K562 (cell line): ENCODE data around the gene PIP5K1B. TPM values are rescaled to one million over a fixed set of nuclear protein-coding genes. Genes with fewer than 3 reads are reported as not detected.

Experiments used
- CTCF ChIP-seq, 3 experiments: IDR thresholded peaks in 2 of 3; conservative IDR thresholded peaks in 1 of 3; 2 replicates each; pipeline ENCODE4 v1.5.1; 2011 to 2012; ENCODE audit warnings: low read length in 3 of 3, mild to moderate bottlenecking in 3 of 3, control low read depth in 2 of 3, improper control_type of control experiment in 1 of 3, inconsistent platforms in 1 of 3, low read depth in 1 of 3, mixed read lengths in 1 of 3, moderate library complexity in 1 of 3; ENCODE audit not compliant: insufficient read depth in 2 of 3
- DDX20 ChIP-seq: fragments of 450-650 bp; IDR thresholded peaks from 2 replicates; pipeline ENCODE4 v1.6.1; 2016; ENCODE audit warnings: missing genetic modification characterization, low read depth, mild to moderate bottlenecking, missing compliant biosample characterization, moderate library complexity
- DEAF1 ChIP-seq: fragments of 450-650 bp; formaldehyde crosslinking; IDR thresholded peaks from 2 replicates; pipeline ENCODE4 v1.4.0; 2020; ENCODE audit warnings: mild to moderate bottlenecking, moderate library complexity
- E2F8 ChIP-seq: fragments of 450-650 bp; IDR thresholded peaks from 2 replicates; pipeline ENCODE4 v1.7.1; 2018; ENCODE audit warnings: mild to moderate bottlenecking, low read depth; ENCODE audit not compliant: partially characterized antibody
- GATAD2A ChIP-seq: fragments of 450-650 bp; IDR thresholded peaks from 2 replicates; pipeline ENCODE4 v1.6.1; 2017
- GTF2B ChIP-seq: IDR thresholded peaks from 2 replicates; pipeline ENCODE4 v1.6.1; 2011; ENCODE audit not compliant: insufficient read length; ENCODE audit errors: extremely low read depth
- HMG20A ChIP-seq: fragments of 450-650 bp; formaldehyde crosslinking; conservative IDR thresholded peaks from 2 replicates; pipeline ENCODE4 v1.4.0; 2020; ENCODE audit warnings: mild to moderate bottlenecking, mixed read lengths
- HOXB6 ChIP-seq: fragments of 250-450 bp; sonication (Bioruptor Pico); IDR thresholded peaks from 2 replicates; pipeline ENCODE4 v1.5.1; 2022; ENCODE audit warnings: mild to moderate bottlenecking, borderline replicate concordance
- KHSRP ChIP-seq: fragments of 450-650 bp; IDR thresholded peaks from 2 replicates; pipeline ENCODE4 v1.6.1; 2017
- MCM3 ChIP-seq: fragments of 450-650 bp; IDR thresholded peaks from 2 replicates; pipeline ENCODE4 v1.6.1; 2016
- MCM7 ChIP-seq, 2 experiments: fragments of 450-650 bp; IDR thresholded peaks; 2 replicates each; pipeline ENCODE4 v1.6.1; 2016 to 2018
- NFIC ChIP-seq: fragments of 450-650 bp; IDR thresholded peaks from 2 replicates; pipeline ENCODE4 v1.6.1; 2017; ENCODE audit warnings: mild to moderate bottlenecking, inconsistent platforms
- PBX2 ChIP-seq, 2 experiments: IDR thresholded peaks in 1 of 2; conservative IDR thresholded peaks in 1 of 2; 2 replicates each; pipeline ENCODE4 v1.6.1; 2016; ENCODE audit warnings: low read depth in 2 of 2, mild to moderate bottlenecking in 1 of 2, missing compliant biosample characterization in 1 of 2, missing genetic modification characterization in 1 of 2, moderate library complexity in 1 of 2
- PHTF2 ChIP-seq: fragments of 250-450 bp; sonication (Bioruptor Pico); IDR thresholded peaks from 2 replicates; pipeline ENCODE4 v1.5.0; 2021; ENCODE audit warnings: mild to moderate bottlenecking
- POLR2AphosphoS2 ChIP-seq: IDR thresholded peaks from 2 replicates; pipeline ENCODE4 v1.6.1; 2012; ENCODE audit warnings: low read length, improper control_type of control experiment
- TAF1 ChIP-seq: IDR thresholded peaks from 2 replicates; pipeline ENCODE4 v1.6.1; 2011; ENCODE audit warnings: mild to moderate bottlenecking, low read length, moderate library complexity; ENCODE audit not compliant: insufficient read depth, control insufficient read depth, severe bottlenecking; ENCODE audit errors: extremely low read depth
- XRCC3 ChIP-seq: fragments of 450-650 bp; IDR thresholded peaks from 2 replicates; pipeline ENCODE4 v1.6.1; 2017; ENCODE audit warnings: mild to moderate bottlenecking, moderate library complexity
- ZFX ChIP-seq: sonication (generic); formaldehyde crosslinking; IDR thresholded peaks from 2 replicates; pipeline ENCODE4 v1.8.0; 2022; ENCODE audit warnings: mild to moderate bottlenecking, missing genetic modification reagents, moderate library complexity
- ZNF311 ChIP-seq: fragments of 250-450 bp; sonication (Bioruptor Pico); IDR thresholded peaks from 2 replicates; pipeline ENCODE4 v1.4.0; 2020; ENCODE audit warnings: mild to moderate bottlenecking, moderate library complexity
- ZNF41 ChIP-seq: fragments of 250-450 bp; sonication (Bioruptor Pico); conservative IDR thresholded peaks from 2 replicates; pipeline ENCODE4 v1.4.0; 2020; ENCODE audit warnings: mild to moderate bottlenecking
- polyA plus RNA-seq, 8 experiments: library from polyadenylated mRNA; depleted of rRNA in 4 of 8; stranded (reverse) in 5 of 8; unstranded in 3 of 8; fragments of >200 nt; fragmentation: Nextera tagmentation in 2 of 8; fragmentation: Illumina TruSeq in 1 of 8; extraction: Ambion mirVana in 2 of 8; extraction: Trizol in 1 of 8; gene quantifications; 2 replicates each; pipeline versions ENCODE4 v1.2.1 to v1.2.3, GENCODE V29; 2011 to 2014; ENCODE audit warnings: inconsistent platforms in 1 of 8, missing spikeins in 1 of 8
- total RNA-seq, 7 experiments: library from RNA; depleted of rRNA in 6 of 7; stranded (reverse); fragments of >200 nt in 6 of 7; fragmentation: Illumina TruSeq in 2 of 7; extraction: Trizol in 2 of 7; gene quantifications; 2 replicates each; pipeline versions ENCODE4 v1.2.1 to v1.2.3, GENCODE V29; 2011 to 2021; ENCODE audit warnings: low replicate concordance in 1 of 7

Gene PIP5K1B
- total and polyA plus RNA-seq, 9 of the 15 experiments (the other 6 are each of a cell fraction or from before 2014, with no cell fraction given) = 3.1 to 12.9 (median 7.4) TPM

GRCh38 chr9:68678430-68678829 lies 26.6 kb upstream of the PIP5K1B start (continued):
- no peak for TF ChIP-seq E2F8
- no peak for TF ChIP-seq GTF2B
- no peak for TF ChIP-seq POLR2AphosphoS2
- TF ChIP-seq GATAD2A = no peak
- no peak for TF ChIP-seq MCM3
- TF ChIP-seq HMG20A = no peak
- no peak for TF ChIP-seq NFIC
- TF ChIP-seq ZNF311 = no peak
- TF ChIP-seq PHTF2 = no peak
- TF ChIP-seq KHSRP = no peak
- no peak for TF ChIP-seq DDX20 (tag)
- no peak for TF ChIP-seq PBX2 (CRISPR knock-in tag; IDR thresholded peaks at IDR 0.05; ENCODE audit: low read depth)
- TF ChIP-seq PBX2 (tag; conservative IDR thresholded peaks at IDR 0.05; ENCODE audit: low read depth) = 0 out of 2 replicates have a peak, but pooled peaks have one; percentile 14
- TF ChIP-seq XRCC3 = no peak
- peak; percentile 42 to 48 (median 42); a peak in 4 of 6 replicates for TF ChIP-seq CTCF (IDR thresholded peaks at IDR 0.05 in 2 of 3, conservative IDR thresholded peaks at IDR 0.05 in 1 of 3; ENCODE audit: insufficient read depth in 2 of 3, low read depth in 1 of 3, low read length in 3 of 3)
- no peak for TF ChIP-seq ZNF41 (CRISPR knock-in tag)
- TF ChIP-seq MCM7 (IDR thresholded peaks at IDR 0.05) = no peak
- TF ChIP-seq HOXB6 (CRISPR knock-in tag) = no peak
- TF ChIP-seq DEAF1 = no peak
- TF ChIP-seq TAF1 = no peak
- TF ChIP-seq ZFX (CRISPR knock-in tag) = no peak
